ENCODE measurements around the gene SH3RF3.

SH3RF3 gene

DNA sequence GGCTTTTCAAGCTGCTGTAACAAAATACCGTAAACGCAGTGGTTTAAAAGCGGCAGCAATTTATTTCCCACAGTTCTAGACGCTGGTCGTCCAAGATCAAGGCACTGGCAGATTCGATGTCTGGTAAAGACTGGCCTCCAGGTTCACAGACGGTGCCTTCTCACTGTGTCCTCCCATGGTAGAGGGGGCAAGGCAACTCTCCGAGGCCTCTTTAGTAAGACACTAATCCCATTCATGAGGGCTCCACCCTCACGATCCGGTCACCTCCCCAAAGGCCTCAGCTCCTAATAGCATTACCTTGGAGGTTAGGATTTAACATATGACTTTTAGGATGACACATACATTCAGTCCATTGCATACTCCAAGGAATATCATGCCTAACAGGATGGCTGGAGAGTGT is 117.2 kb downstream of the SH3RF3 start:
- no peak for DNase-seq

GRCh38 chr2:109246616-109247015 is 117.6 kb downstream of the SH3RF3 start:
- DNase-seq: no peak

DNA sequence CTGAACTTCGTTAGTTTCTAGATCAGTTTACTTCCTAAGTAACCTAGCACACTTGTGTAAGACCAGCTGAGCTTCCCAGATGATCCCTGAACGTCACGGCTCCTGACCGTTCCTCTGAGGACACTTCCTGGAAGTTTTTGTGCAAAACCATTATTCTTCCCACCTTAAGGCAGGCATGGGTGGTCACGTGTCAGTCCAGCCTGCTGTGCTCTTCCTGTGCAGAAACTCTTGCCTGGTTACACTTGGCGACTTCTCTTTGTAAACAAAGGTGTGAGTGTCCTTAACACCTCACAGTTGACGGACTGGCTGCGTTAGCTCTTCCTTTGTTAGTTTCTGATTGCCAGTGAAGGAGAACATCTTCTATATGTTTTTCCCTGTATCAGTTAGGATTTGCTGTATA is 118.3 kb downstream of the SH3RF3 start:
- DNase-seq: no peak

GRCh38 chr2:109247812-109248211 is 118.8 kb downstream of the SH3RF3 start:
- DNase-seq: no peak

GRCh38 chr2:109248590-109248989 is 119.6 kb downstream of the SH3RF3 start:
- DNase-seq: no peak

- no peak for DNase-seq
Observed at GRCh38 chr2:109253217-109253616, 124.2 kb downstream of the SH3RF3 start.

GRCh38 chr2:109254174-109254904 is 125.3 kb downstream of the SH3RF3 start:
- DNase-seq: no peak

DNA sequence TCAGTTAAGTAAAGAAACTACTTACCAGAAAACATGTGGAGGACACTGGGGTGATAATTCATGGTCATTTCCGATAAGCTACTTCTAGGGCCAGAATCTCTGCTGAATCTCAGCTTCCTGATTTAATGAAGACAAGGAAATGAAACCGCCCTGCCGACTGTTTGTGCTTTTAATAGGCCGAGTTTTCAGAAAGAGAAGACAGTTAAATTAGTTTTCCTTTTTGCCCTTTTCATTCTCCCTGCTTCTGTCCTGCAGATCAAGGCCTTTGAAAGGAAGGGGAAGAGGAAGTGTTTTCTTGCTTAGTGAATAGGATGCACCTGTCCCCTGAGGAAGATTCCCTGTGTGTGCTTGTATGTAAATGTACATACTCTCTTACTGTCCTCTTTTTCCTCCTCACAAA is 126.6 kb downstream of the SH3RF3 start:
- DNase-seq: no peak

DNA sequence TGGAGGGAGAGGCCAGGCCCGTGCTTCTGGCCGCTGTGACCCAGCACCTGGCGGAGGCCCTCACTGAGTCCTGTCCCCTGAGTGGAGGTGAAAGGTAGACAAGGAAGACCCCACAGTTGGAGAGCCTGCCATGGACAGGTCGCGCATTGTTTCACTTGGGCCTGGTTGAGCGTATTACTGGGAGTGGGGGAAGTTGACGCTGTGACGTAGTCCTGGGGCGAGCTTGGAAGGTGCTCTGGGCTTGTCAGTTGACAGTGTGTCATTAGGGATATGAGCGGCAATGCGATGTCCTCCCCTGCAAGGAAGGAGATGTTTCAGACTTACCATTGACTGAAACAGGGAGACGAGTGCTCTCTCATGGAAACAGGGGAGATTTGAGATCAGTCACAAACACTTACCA is 127.1 kb downstream of the SH3RF3 start:
- no peak for DNase-seq

DNA sequence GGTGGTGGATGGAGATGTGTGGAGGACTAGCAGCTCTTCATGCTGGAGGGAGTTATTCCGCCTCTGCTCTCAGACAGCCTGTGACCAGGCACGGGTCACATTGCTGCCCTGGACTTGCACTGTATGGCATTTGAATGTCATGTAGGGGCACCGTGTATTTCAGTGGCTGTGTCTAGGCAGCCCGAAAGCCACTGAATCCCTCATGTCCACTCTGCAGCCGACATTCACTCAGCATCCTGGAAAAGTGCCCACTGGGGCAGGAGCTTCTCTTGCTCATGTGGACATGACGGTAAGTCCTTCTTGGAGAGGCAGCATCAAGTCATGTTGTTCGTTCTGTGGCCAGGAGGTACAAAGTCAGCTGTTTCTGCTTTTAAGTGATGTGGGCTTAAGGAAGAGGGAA is 127.9 kb downstream of the SH3RF3 start:
- DNase-seq: no peak

DNA sequence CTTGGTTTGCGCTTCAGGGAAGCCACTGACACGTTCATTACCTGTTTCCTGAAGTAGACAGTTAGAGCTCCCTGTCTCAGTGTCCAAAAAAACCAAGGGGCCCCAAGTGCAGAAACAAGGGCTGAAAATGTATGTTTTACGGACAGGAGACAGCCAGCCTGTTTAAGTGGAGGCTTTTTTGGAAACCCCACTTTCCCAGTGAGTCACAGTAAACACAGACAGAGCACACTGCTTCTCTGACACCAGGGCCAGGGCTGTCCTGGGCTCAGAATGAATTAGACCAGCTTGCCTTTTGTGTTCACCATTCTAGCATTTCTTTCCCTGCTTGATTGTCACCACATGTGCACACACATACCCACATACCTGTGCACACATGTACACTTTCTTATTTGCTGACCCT is 128.6 kb downstream of the SH3RF3 start:
- DNase-seq: no peak

- DNase-seq: no peak
Observed at GRCh38 chr2:109258376-109258775, 129.4 kb downstream of the SH3RF3 start.

GRCh38 chr2:109258905-109259540 is 130.0 kb downstream of the SH3RF3 start:
- no peak for DNase-seq

GRCh38 chr2:109259671-109260070 is 130.7 kb downstream of the SH3RF3 start:
- no peak for DNase-seq

DNA sequence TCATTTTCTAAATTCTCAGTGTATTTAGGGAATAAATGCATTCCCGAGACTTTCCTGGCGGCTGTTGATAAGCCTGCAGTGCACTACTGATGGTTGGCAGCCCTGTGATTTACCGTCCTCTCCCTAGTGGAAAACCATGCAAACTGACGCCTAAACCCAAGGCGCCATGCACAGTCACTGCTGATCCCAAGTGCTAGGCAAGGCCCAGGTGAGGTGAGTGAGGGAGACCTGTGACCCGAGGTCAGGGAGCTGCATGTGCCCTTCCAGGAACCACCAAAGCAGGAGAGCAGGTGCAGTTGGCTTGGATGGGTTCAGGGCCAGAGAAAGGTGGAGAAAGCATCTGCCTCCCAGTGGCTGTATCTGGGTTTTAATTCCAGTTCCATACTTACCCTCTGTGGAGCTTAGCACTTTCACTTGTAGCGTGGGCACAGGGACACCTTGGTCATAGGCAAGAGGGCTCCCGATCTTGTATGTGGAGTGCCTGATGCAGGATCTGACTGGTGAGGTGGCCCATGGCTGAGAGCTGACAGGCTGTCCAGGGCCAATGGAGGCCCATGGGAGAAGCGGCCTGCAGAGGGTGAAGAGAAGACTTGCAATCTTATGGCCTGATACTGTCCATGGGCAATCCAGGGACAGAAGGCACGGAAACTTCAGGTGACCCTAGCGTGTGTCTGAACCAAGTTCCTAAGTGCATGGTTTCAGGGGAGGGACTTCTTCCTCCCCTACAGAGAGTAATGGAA is 131.3 kb downstream of the SH3RF3 start:
- no peak for DNase-seq

- no peak for DNase-seq
Observed at GRCh38 chr2:109260886-109261700, 132.1 kb downstream of the SH3RF3 start.

DNA sequence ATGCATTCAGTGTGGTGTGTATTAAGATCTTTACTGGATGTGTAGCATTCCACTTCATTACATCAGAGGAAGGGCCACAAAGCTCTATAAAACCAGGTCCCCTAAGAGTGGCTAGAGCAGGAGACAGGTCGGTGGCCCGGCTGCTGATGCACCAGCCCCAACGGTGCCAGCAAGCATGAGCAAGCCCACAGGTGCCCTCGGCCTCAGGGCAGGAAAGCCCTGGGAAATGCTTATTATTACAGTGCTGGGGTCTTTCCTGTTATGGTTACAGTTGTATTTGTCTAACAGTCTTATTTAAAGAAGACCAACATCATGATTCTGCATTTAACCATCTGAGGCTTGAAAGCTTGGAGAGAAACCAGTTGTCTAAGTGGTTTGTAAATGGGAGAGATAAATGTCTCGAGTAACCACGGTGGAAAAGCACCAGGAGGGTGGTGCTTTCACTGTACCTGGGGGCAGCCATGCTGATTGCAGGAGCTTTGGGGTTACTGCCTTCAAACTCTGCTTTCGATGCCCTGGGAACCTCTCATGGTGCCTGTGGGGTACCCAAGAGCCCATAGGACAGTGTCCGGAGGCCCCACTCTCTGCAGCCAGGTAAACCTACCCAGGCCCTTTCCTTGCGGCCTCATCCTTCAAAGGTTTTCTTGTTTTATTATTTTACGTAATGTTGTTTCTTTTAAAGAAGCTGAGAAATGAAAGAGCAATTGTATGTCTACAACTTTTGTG is 133.1 kb downstream of the SH3RF3 start:
- no peak for DNase-seq

GRCh38 chr2:109264595-109265328 is 135.8 kb downstream of the SH3RF3 start:
- no peak for DNase-seq

GRCh38 chr2:109265369-109265768 is 136.4 kb downstream of the SH3RF3 start:
- DNase-seq: no peak

DNA sequence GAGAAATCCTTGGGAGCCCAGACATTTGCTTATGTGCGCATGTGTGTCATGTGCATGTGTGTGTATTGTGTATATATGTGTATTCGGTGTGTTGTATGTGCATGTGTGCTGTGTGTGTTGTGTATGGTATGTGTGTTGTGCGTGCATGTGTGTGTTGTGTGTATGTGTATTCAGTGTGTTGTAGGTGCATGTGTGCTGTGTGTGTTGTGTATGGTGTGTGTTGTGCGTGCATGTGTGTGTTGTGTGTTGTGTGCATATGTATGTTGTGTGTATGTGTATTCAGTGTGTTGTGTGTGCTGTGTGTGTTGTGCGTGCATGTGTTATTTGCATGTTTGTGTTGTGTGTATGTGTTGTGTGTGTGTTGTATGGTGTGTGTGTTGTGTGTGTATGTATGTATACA is 136.9 kb downstream of the SH3RF3 start:
- DNase-seq: no peak

DNA sequence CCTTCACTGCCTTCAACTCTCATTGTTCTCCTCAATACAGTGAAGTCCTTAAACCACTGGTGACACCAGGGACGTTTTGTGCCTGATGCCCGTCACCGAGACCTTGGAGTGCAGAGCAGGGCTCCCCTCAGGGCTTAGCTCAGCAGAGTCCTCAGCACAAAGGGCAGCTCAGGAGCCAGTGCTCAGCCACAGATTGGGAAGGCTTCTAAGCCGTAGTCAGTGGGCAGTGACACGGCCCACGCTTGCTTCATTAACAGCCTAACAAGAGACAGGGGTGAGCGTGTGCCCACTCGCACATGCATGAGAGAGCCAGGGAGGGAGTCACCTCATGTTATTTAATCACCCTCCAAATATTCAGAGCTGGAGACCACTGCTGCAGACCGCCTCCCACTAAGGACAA is 137.5 kb downstream of the SH3RF3 start:
- no peak for DNase-seq
